HEK293T (cell line): ENCODE data around the gene LIPA.

ENCODE experiments used
- ARNT ChIP-seq: fragments of 450-650 bp; IDR thresholded peaks from 2 replicates; pipeline ENCODE4 v1.6.1; 2017; ENCODE audit warnings: mild to moderate bottlenecking
- BHLHE40 ChIP-seq: fragments of 450-650 bp; IDR thresholded peaks from 2 replicates; pipeline ENCODE4 v1.6.1; 2016; ENCODE audit warnings: mild to moderate bottlenecking, moderate library complexity, borderline replicate concordance
- CTBP1 ChIP-seq: fragments of 450-650 bp; IDR thresholded peaks from 2 replicates; pipeline ENCODE4 v1.6.1; 2016; ENCODE audit warnings: borderline replicate concordance
- ELF4 ChIP-seq: fragments of 450-650 bp; IDR thresholded peaks from 2 replicates; pipeline ENCODE4 v1.6.1; 2017; ENCODE audit warnings: antibody characterized with exemption
- FOXA1 ChIP-seq: fragments of 450-650 bp; IDR thresholded peaks from 2 replicates; pipeline ENCODE4 v1.6.1; 2016; ENCODE audit warnings: mild to moderate bottlenecking
- FOXK2 ChIP-seq: fragments of 450-650 bp; IDR thresholded peaks from 2 replicates; pipeline ENCODE4 v1.6.1; 2016; ENCODE audit warnings: mild to moderate bottlenecking
- FOXM1 ChIP-seq: fragments of 450-650 bp; IDR thresholded peaks from 2 replicates; pipeline ENCODE4 v1.6.1; 2017; ENCODE audit warnings: mild to moderate bottlenecking, borderline replicate concordance
- HDGF ChIP-seq: fragments of 450-650 bp; IDR thresholded peaks from 2 replicates; pipeline ENCODE4 v1.6.1; 2017; ENCODE audit warnings: antibody characterized with exemption, borderline replicate concordance
- L3MBTL2 ChIP-seq: fragments of 450-650 bp; conservative IDR thresholded peaks from 2 replicates; pipeline ENCODE4 v1.6.1; 2016; ENCODE audit warnings: mild to moderate bottlenecking
- LEF1 ChIP-seq: fragments of 450-650 bp; IDR thresholded peaks from 2 replicates; pipeline ENCODE4 v1.6.1; 2017; ENCODE audit warnings: mild to moderate bottlenecking, borderline replicate concordance
- NFRKB ChIP-seq: fragments of 450-650 bp; IDR thresholded peaks from 2 replicates; pipeline ENCODE4 v1.6.1; 2016; ENCODE audit warnings: mild to moderate bottlenecking, moderate library complexity
- SP1 ChIP-seq: fragments of 450-650 bp; IDR thresholded peaks from 2 replicates; pipeline ENCODE4 v1.6.1; 2017
- TARDBP ChIP-seq: fragments of 450-650 bp; IDR thresholded peaks from 2 replicates; pipeline ENCODE4 v1.6.1; 2016
- ZNF384 ChIP-seq: fragments of 450-650 bp; IDR thresholded peaks from 2 replicates; pipeline ENCODE4 v1.6.1; 2016

DNA sequence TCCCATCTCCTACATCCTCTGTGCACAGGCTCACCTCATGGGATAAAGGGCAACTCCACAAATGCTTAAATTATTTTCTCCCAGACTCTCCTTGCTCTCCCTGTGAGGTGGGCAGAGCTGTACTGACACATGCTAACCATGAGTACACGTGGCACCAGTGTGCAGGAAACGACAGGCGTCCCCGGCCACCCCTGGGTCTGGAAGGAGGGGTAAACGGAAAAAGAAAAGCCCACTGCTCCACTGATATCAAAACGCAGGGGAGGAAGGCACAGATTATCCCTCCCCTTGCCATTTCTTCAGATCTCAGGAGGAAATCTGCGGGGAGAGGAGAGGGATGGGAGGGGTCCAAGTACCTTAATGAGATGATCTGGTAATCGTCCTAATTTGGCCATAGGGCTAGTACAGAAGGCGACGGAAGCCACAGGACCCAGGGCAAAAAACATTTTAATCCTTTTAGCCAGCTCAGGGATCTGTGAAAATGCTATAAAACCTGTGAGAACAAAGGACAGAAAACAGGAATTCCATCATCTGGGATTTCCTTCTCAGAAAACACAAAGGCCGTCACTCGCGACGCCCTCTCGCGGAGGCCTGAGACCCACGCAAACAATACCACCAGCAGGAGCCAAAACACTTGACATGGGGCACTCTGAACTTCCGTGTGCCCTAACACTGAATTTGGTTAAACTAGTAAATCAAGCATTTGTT lies 26.7 kb downstream of the LIPA start:
- no peak for TF ChIP-seq HDGF
- no peak for TF ChIP-seq ELF4
- no peak for TF ChIP-seq LEF1
- no peak for TF ChIP-seq FOXK2
- no peak for TF ChIP-seq SP1
- TF ChIP-seq ZNF384 = no peak
- no peak for TF ChIP-seq FOXM1
- no peak for TF ChIP-seq BHLHE40
- TF ChIP-seq NFRKB = no peak
- TF ChIP-seq FOXA1 = no peak
- TF ChIP-seq L3MBTL2 = no peak
- TF ChIP-seq TARDBP = no peak
- no peak for TF ChIP-seq ARNT
- no peak for TF ChIP-seq CTBP1
